H9 (cell line): ENCODE data around the gene ADISSP. TPM values are rescaled to one million over a fixed set of nuclear protein-coding genes. Genes with fewer than 3 reads are reported as not detected.

Experiments
- DNase-seq: peaks from one replicate; pipeline ENCODE4 v3.0.0-alpha.2; 2017
- H2AFZ ChIP-seq: one replicate; pipeline ENCODE4 v1.6.1; 2013; ENCODE audit warnings: mild to moderate bottlenecking, low read length, control low read depth, moderate library complexity
- H2AK5ac ChIP-seq: 2 replicates; pipeline ENCODE4 v1.6.1; 2013; ENCODE audit warnings: low read length, control low read depth, mixed read lengths; ENCODE audit not compliant: insufficient read length
- H2BK120ac ChIP-seq: one replicate; pipeline ENCODE4 v1.6.1; 2013; ENCODE audit warnings: low read depth, mild to moderate bottlenecking, low read length, control low read depth, inconsistent platforms; ENCODE audit not compliant: poor library complexity, severe bottlenecking
- H2BK12ac ChIP-seq: 2 replicates; pipeline ENCODE4 v1.6.1; 2013; ENCODE audit warnings: low read length, control low read depth, mixed read lengths, low read depth; ENCODE audit not compliant: insufficient read length
- H2BK15ac ChIP-seq: 2 replicates; pipeline ENCODE4 v1.6.1; 2013; ENCODE audit warnings: low read depth, low read length, control low read depth
- H2BK20ac ChIP-seq: one replicate; pipeline ENCODE4 v1.6.1; 2013; ENCODE audit warnings: low read depth, mild to moderate bottlenecking, low read length, control low read depth, inconsistent platforms; ENCODE audit not compliant: poor library complexity, severe bottlenecking
- H2BK5ac ChIP-seq: 2 replicates; pipeline ENCODE4 v1.6.1; 2013; ENCODE audit warnings: low read length, control low read depth, mixed read lengths; ENCODE audit not compliant: insufficient read length
- H3K14ac ChIP-seq: 2 replicates; pipeline ENCODE4 v1.6.1; 2013; ENCODE audit warnings: low read length, control low read depth; ENCODE audit not compliant: insufficient read depth
- H3K18ac ChIP-seq: 2 replicates; pipeline ENCODE4 v1.6.1; 2013; ENCODE audit warnings: low read depth, mild to moderate bottlenecking, mixed read lengths, low read length, control low read depth; ENCODE audit not compliant: insufficient read length
- H3K23ac ChIP-seq: 2 replicates; pipeline ENCODE4 v1.6.1; 2013; ENCODE audit warnings: low read length, control low read depth, mixed read lengths, low read depth; ENCODE audit not compliant: insufficient read length
- H3K23me2 ChIP-seq: 2 replicates; pipeline ENCODE4 v1.6.1; 2013; ENCODE audit warnings: low read depth, mild to moderate bottlenecking, mixed read lengths, low read length, control low read depth; ENCODE audit not compliant: insufficient read length, poor library complexity, severe bottlenecking
- H3K27ac ChIP-seq: 2 replicates; pipeline ENCODE4 v1.5.1; 2013; ENCODE audit warnings: low read length, control low read depth, mixed read lengths, low read depth; ENCODE audit not compliant: insufficient read length
- H3K27me3 ChIP-seq: 2 replicates; pipeline ENCODE4 v1.6.1; 2013; ENCODE audit warnings: low read length, control low read depth, inconsistent platforms; ENCODE audit not compliant: insufficient read depth
- H3K4ac ChIP-seq: 2 replicates; pipeline ENCODE4 v1.6.1; 2013; ENCODE audit warnings: low read depth, mild to moderate bottlenecking, control low read depth, inconsistent platforms, low read length, moderate library complexity
- H3K4me1 ChIP-seq: 2 replicates; pipeline ENCODE4 v1.6.1; 2013; ENCODE audit warnings: low read length, control low read depth, inconsistent platforms; ENCODE audit not compliant: insufficient read depth
- H3K4me2 ChIP-seq: 2 replicates; pipeline ENCODE4 v1.6.1; 2013; ENCODE audit warnings: low read length, control low read depth, mixed read lengths; ENCODE audit not compliant: insufficient read length, insufficient read depth
- H3K56ac ChIP-seq: 2 replicates; pipeline ENCODE4 v1.6.1; 2013; ENCODE audit warnings: low read depth, mild to moderate bottlenecking, mixed read lengths, low read length, control low read depth; ENCODE audit not compliant: insufficient read length
- H3K79me1 ChIP-seq: 2 replicates; pipeline ENCODE4 v1.6.1; 2013; ENCODE audit warnings: low read depth, mild to moderate bottlenecking, moderate library complexity, low read length, control low read depth, inconsistent platforms; ENCODE audit not compliant: insufficient read depth, poor library complexity, severe bottlenecking
- H3K79me2 ChIP-seq: 2 replicates; pipeline ENCODE4 v1.6.1; 2013; ENCODE audit warnings: low read length, control low read depth, inconsistent platforms; ENCODE audit not compliant: insufficient read depth
- H3K9ac ChIP-seq: 2 replicates; pipeline ENCODE4 v1.6.1; 2013; ENCODE audit warnings: low read length, control low read depth, mixed read lengths; ENCODE audit not compliant: insufficient read length; ENCODE audit errors: extremely low read depth
- H3K9me3 ChIP-seq: one replicate; pipeline ENCODE4 v1.6.1; 2013; ENCODE audit warnings: low read depth, low read length, inconsistent platforms; ENCODE audit not compliant: control insufficient read depth
- H3T11ph ChIP-seq: one replicate; pipeline ENCODE4 v1.6.1; 2013; ENCODE audit warnings: mild to moderate bottlenecking, low read length, control low read depth, inconsistent platforms
- H4K20me1 ChIP-seq: one replicate; pipeline ENCODE4 v1.6.1; 2013; ENCODE audit not compliant: control insufficient read depth, insufficient read length, insufficient read depth
- H4K5ac ChIP-seq: 2 replicates; pipeline ENCODE4 v1.6.1; 2013; ENCODE audit warnings: low read depth, mild to moderate bottlenecking, mixed read lengths, low read length, control low read depth; ENCODE audit not compliant: insufficient read length
- H4K8ac ChIP-seq: replicated peaks from 2 replicates; pipeline ENCODE4 v1.6.1; 2013; ENCODE audit warnings: low read length, control low read depth, mixed read lengths, low read depth; ENCODE audit not compliant: insufficient read length
- H4K91ac ChIP-seq: 2 replicates; pipeline ENCODE4 v1.6.1; 2013; ENCODE audit warnings: low read depth, mild to moderate bottlenecking, moderate library complexity, mixed read lengths, low read length, control low read depth; ENCODE audit not compliant: insufficient read length
- H3K27ac Mint-ChIP-seq, 3 experiments: 2 replicates in 2 of 3; 3 replicates in 1 of 3; pipeline ENCODE4 v1.8.0; 2020 to 2021; ENCODE audit warnings: mixed read lengths in 3 of 3, mild to moderate bottlenecking in 1 of 3, moderate library complexity in 1 of 3
- H3K27me3 Mint-ChIP-seq: 2 replicates; pipeline ENCODE4 v1.8.0; 2021; ENCODE audit warnings: low read depth, mild to moderate bottlenecking, moderate library complexity, mixed read lengths
- H3K36me3 Mint-ChIP-seq, 3 experiments: 2 replicates in 2 of 3; 3 replicates in 1 of 3; pipeline ENCODE4 v1.8.0; 2020 to 2021; ENCODE audit warnings: low read depth in 3 of 3, mixed read lengths in 3 of 3; ENCODE audit not compliant: insufficient read depth in 1 of 3
- H3K4me1 Mint-ChIP-seq, 2 experiments: 2 replicates each; pipeline ENCODE4 v1.8.0; 2020; ENCODE audit warnings: mixed read lengths in 2 of 2
- H3K4me3 Mint-ChIP-seq, 2 experiments: 2 replicates in 1 of 2; 3 replicates in 1 of 2; pipeline ENCODE4 v1.8.0; 2020 to 2021; ENCODE audit warnings: mild to moderate bottlenecking in 2 of 2, mixed read lengths in 2 of 2, moderate library complexity in 1 of 2
- H3K9me3 Mint-ChIP-seq, 2 experiments: 2 replicates in 1 of 2; 3 replicates in 1 of 2; pipeline ENCODE4 v1.8.0; 2020; ENCODE audit warnings: mild to moderate bottlenecking in 2 of 2, mixed read lengths in 2 of 2, moderate library complexity in 1 of 2
- CTCF ChIP-seq: fragments of 200-600 bp; sonication (generic); conservative IDR thresholded peaks from 3 replicates; pipeline ENCODE4 v1.8.0; 2021; ENCODE audit warnings: antibody characterized with exemption, mild to moderate bottlenecking
- WGBS: extraction: QIAGEN DNeasy Blood & Tissue Kit; methylation state at CpG from one replicate; pipeline ENCODE4 v1.1.7; 2013; ENCODE audit warnings: missing lambda C conversion rate, low lambda C conversion rate, mixed read lengths; ENCODE audit not compliant: insufficient read length; ENCODE audit errors: extremely low coverage; 5-methylcytosine and 5-hydroxymethylcytosine counted together
- total RNA-seq: library from RNA; stranded (reverse); gene quantifications from 2 replicates; pipeline ENCODE4 v1.2.1, GENCODE V29; 2021

ADISSP gene
- total RNA-seq, 1 experiment from 2014 or later = 80.9 TPM

- H4K20me1 ChIP-seq = no peaks in the 10 kb centered on the region
- H3K4me1 ChIP-seq = peaks cover 2% of the 10 kb centered on the region; the same call in 1 of the 2 replicates
- no peak overlapping the region for H3K27ac ChIP-seq
- no peaks in the 10 kb centered on the region for H3K9me3 ChIP-seq
- no peak overlapping the region for H4K91ac ChIP-seq
- no peak overlapping the region for H4K8ac ChIP-seq
- peak overlapping the region; percentile 81 for H3K4me2 ChIP-seq
- peak; percentile 99 for TF ChIP-seq CTCF
- no peak overlapping the region for H2AFZ ChIP-seq
- peaks cover 26% of the 10 kb centered on the region for H3K23me2 ChIP-seq
- no peak overlapping the region for H2BK120ac ChIP-seq
- no peaks in the 10 kb centered on the region for H3K79me1 ChIP-seq
- H3K27ac Mint-ChIP-seq = no peak overlapping the region
- no peaks in the 10 kb centered on the region for H3K79me2 ChIP-seq
- peaks cover 13% of the 10 kb centered on the region for H3K27me3 ChIP-seq
- H3K23ac ChIP-seq = no peak overlapping the region
- no peak overlapping the region for H3K56ac ChIP-seq
- H2BK12ac ChIP-seq = no peak overlapping the region
- no peak overlapping the region for H2BK5ac ChIP-seq
- H3K36me3 Mint-ChIP-seq = peaks cover 5 to 10% (median 10%) of the 10 kb centered on the region in 3 experiments; a peak in 5 of 7 replicates
- H3K4me1 Mint-ChIP-seq = peaks cover 10 to 22% of the 10 kb centered on the region in 2 experiments
- no peak overlapping the region for H3K9ac ChIP-seq
- no CpG with 5 or more reads among the region's 72 CpGs for WGBS
- H2BK15ac ChIP-seq = no peak overlapping the region
- H3K4ac ChIP-seq = no peak overlapping the region
- no peaks in the 10 kb centered on the region for H3K9me3 Mint-ChIP-seq
- H3K18ac ChIP-seq = no peak overlapping the region
- H3K14ac ChIP-seq = no peak overlapping the region; the same call in 1 of the 2 replicates
- H3T11ph ChIP-seq = no peak overlapping the region
- peak overlapping the region; percentile 55 to 73 for H3K4me3 Mint-ChIP-seq
- H2AK5ac ChIP-seq = no peak overlapping the region
- DNase-seq = peak; percentile 86
- no peak overlapping the region for H4K5ac ChIP-seq
- H2BK20ac ChIP-seq = no peak overlapping the region
- H3K27me3 Mint-ChIP-seq = peaks cover 62% of the 10 kb centered on the region
Measured at GRCh38 chr20:3749689-3750531, 17.6 kb downstream of the ADISSP start.
